ENCODE measurements around the gene QRICH2.
"Not testable (repeated sequence)": the region's sequence is repeated elsewhere in the genome, so short reads cannot be mapped to it uniquely, and the experiment has no call there.

The QRICH2 gene

DNA sequence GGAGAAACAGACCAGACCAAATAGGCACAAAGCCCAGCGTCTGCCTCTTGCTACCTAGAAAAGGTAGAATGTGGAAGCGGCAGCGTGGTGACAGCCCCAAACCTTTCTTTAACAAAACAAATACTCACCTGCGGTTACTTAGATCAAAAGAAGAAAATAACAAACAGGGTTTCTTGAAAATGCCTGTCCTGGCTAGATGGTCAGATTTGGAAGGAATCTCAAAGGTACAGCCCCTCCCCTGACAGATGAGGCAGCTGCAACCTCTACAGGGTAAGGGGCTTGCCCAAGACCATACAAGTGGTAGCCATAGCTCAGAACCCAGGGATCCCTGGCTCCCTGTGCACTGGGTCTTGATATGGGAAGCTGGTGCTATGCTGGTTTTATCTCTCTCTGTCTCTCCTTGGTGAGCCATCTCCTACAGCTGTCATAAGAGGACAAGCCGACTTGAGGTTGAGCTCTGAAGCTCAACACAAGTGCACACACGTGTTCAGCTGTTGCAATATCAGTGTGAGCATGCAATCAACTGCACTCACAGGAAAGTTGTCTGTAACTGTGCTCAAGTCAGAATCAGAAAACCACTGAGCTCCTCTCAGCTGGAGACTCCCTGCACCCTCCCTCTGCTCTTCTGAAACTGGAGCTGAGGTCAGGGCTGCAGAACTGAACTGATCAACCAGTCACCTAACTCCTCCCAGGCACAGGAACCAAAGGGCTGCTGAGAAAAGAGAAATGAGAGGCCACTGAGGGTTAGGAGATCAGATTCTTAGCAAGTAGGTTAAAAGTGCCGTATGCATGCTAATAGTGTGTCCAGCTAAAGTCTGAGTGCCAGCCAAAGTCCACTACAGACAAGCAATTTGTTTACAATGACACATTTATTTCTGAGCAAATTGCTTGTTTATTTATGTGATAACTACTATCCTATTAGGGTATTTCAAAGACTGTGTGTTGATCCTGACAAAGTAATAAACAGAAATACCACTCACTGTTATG, 61.7 kb downstream of the QRICH2 start:
- peaks cover 2% of the 10 kb centered on the region for H3K4me1 ChIP-seq (ENCODE audit: control insufficient read depth, insufficient read depth, low read length, unreplicated experiment)
- H2AFZ ChIP-seq (ENCODE audit: low read length, unreplicated experiment), result no peak overlapping the region
- H3K79me2 ChIP-seq (ENCODE audit: control insufficient read depth, insufficient read depth, low read length, unreplicated experiment), result no peaks in the 10 kb centered on the region
- H3K27me3 ChIP-seq (ENCODE audit: insufficient read depth, low read length), result peaks cover 28% of the 10 kb centered on the region
- no peaks in the 10 kb centered on the region for H3K36me3 ChIP-seq (ENCODE audit: insufficient read depth, low read length)
- H3K4me3 ChIP-seq (ENCODE audit: low read depth, low read length), result no peak overlapping the region
- H3K27ac ChIP-seq (ENCODE audit: low read depth, low read length), result no peak overlapping the region

- not testable (repeated sequence) for H3K36me3 ChIP-seq (ENCODE audit: insufficient read depth, low read length); H3K79me2 ChIP-seq (ENCODE audit: control insufficient read depth, insufficient read depth, low read length, unreplicated experiment); H2AFZ ChIP-seq (ENCODE audit: low read length, unreplicated experiment); H3K4me1 ChIP-seq (ENCODE audit: control insufficient read depth, insufficient read depth, low read length, unreplicated experiment); H3K4me3 ChIP-seq (ENCODE audit: low read depth, low read length); H3K27ac ChIP-seq (ENCODE audit: low read depth, low read length)
- peaks cover 39% of the 10 kb centered on the region for H3K27me3 ChIP-seq (ENCODE audit: insufficient read depth, low read length)
These were observed 63.4 kb downstream of the QRICH2 start for GRCh38 chr17:76244721-76245120.

- no peaks in the 10 kb centered on the region for H3K36me3 ChIP-seq (ENCODE audit: insufficient read depth, low read length)
- no peaks in the 10 kb centered on the region for H3K4me1 ChIP-seq (ENCODE audit: control insufficient read depth, insufficient read depth, low read length, unreplicated experiment)
- no peak overlapping the region for H2AFZ ChIP-seq (ENCODE audit: low read length, unreplicated experiment)
- H3K27ac ChIP-seq (ENCODE audit: low read depth, low read length), result no peak overlapping the region
- no peaks in the 10 kb centered on the region for H3K79me2 ChIP-seq (ENCODE audit: control insufficient read depth, insufficient read depth, low read length, unreplicated experiment)
- peaks cover 46% of the 10 kb centered on the region for H3K27me3 ChIP-seq (ENCODE audit: insufficient read depth, low read length)
- no peak overlapping the region for H3K4me3 ChIP-seq (ENCODE audit: low read depth, low read length)
These were observed 64.0 kb downstream of the QRICH2 start for GRCh38 chr17:76243826-76244679.

GRCh38 chr17:76241691-76242255, 66.3 kb downstream of the QRICH2 start:
- Histone ChIP-seq H3K27me3 (ENCODE audit: insufficient read depth, low read length) (peaks cover 54% of the 10 kb centered on the region), H3K4me1 (ENCODE audit: control insufficient read depth, insufficient read depth, low read length, unreplicated experiment) (no peaks in the 10 kb centered on the region), H2AFZ (ENCODE audit: low read length, unreplicated experiment) (no peak overlapping the region), H3K36me3 (ENCODE audit: insufficient read depth, low read length) (no peaks in the 10 kb centered on the region), H3K27ac (ENCODE audit: low read depth, low read length) (no peak overlapping the region), H3K79me2 (ENCODE audit: control insufficient read depth, insufficient read depth, low read length, unreplicated experiment) (no peaks in the 10 kb centered on the region), H3K4me3 (ENCODE audit: low read depth, low read length) (peak overlapping the region; percentile 95; the same call in 1 of the 2 replicates)

DNA sequence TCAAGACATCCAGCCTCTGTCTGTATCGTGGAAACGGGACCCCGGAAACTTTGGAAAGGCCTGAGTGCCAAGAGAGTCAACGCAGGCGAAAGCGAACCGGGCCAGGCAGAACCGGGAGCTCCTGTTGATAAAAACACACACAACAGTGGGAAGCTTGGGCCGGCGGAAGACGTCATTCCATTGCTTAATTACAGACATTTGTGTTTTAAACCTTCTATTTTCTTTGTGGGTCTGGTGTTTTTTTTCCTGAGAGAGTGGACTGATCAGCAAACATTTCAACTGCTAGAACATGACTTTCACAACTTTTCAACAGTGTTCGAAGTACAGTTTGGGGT, 66.9 kb downstream of the QRICH2 start:
- Histone ChIP-seq H3K79me2 (ENCODE audit: control insufficient read depth, insufficient read depth, low read length, unreplicated experiment) (no peaks in the 10 kb centered on the region), H3K4me3 (ENCODE audit: low read depth, low read length) (peak overlapping the region; percentile 95), H3K4me1 (ENCODE audit: control insufficient read depth, insufficient read depth, low read length, unreplicated experiment) (no peaks in the 10 kb centered on the region), H2AFZ (ENCODE audit: low read length, unreplicated experiment) (peak overlapping the region; percentile 95), H3K27me3 (ENCODE audit: insufficient read depth, low read length) (peaks cover 54% of the 10 kb centered on the region), H3K27ac (ENCODE audit: low read depth, low read length) (no peak overlapping the region), H3K36me3 (ENCODE audit: insufficient read depth, low read length) (no peaks in the 10 kb centered on the region)

DNA sequence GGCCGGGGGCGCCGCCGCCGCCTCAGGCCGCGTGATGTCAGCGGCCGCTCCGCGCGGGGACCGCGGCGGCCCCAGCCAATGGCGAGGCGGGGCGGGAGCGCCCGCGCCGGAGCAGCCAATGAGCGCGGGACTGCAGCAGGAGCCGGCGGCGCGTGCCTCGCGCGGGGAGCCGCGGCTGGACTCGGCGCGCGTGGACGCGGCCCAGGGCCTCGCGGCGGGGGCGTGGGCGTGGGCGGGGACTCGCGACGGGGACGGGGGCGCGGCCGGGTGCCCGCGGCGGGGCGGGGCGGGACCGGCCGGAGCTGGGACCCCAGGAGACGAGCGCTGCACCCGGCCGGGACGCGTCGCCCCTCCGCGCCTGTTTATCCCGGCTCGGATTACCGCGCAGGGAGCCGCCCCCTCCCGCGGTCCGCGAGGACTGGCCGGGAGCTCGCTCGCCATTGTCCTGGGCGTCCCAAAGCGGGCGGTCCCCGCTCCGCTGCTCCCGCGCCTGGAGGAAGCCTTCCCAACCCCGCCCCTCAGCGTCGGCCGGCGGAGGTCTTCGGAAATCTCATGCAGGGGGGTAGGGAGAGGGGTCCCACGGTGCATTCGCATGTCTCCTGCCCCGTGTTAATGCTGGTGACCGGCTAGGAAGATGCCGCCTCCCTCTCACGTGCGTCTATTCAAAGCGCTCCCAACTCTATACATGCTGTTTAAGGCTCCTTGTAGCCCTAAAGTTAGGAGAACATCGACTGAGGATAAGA, 67.4 kb downstream of the QRICH2 start, which contains the start of gene RNF157:
Gene RNF157, minus strand, starts transcription at position 33 of the 743 bp plus-strand sequence. CDS start 253 bp downstream, outside the sequence.
- Histone ChIP-seq H2AFZ (ENCODE audit: low read length, unreplicated experiment) (peak within 1 kb of the TSS; percentile 95), H3K36me3 (ENCODE audit: insufficient read depth, low read length) (no peaks in the 10 kb centered on the region), H3K27ac (ENCODE audit: low read depth, low read length) (no peak within 1 kb of the TSS), H3K79me2 (ENCODE audit: control insufficient read depth, insufficient read depth, low read length, unreplicated experiment) (no peaks in the 10 kb centered on the region), H3K4me1 (ENCODE audit: control insufficient read depth, insufficient read depth, low read length, unreplicated experiment) (no peaks in the 10 kb centered on the region), H3K4me3 (ENCODE audit: low read depth, low read length) (peak within 1 kb of the TSS; percentile 95), H3K27me3 (ENCODE audit: insufficient read depth, low read length) (peaks cover 54% of the 10 kb centered on the region)

GRCh38 chr17:76239538-76240274, 68.4 kb downstream of the QRICH2 start:
- Histone ChIP-seq H3K36me3 (ENCODE audit: insufficient read depth, low read length) (no peaks in the 10 kb centered on the region), H3K27me3 (ENCODE audit: insufficient read depth, low read length) (peaks cover 54% of the 10 kb centered on the region), H3K79me2 (ENCODE audit: control insufficient read depth, insufficient read depth, low read length, unreplicated experiment) (no peaks in the 10 kb centered on the region), H3K4me3 (ENCODE audit: low read depth, low read length) (peak overlapping the region; percentile 59), H3K4me1 (ENCODE audit: control insufficient read depth, insufficient read depth, low read length, unreplicated experiment) (no peaks in the 10 kb centered on the region), H2AFZ (ENCODE audit: low read length, unreplicated experiment) (no peak overlapping the region), H3K27ac (ENCODE audit: low read depth, low read length) (no peak overlapping the region)

GRCh38 chr17:76238847-76239537, 69.1 kb downstream of the QRICH2 start:
- no peak overlapping the region for H3K4me3 ChIP-seq (ENCODE audit: low read depth, low read length)
- peaks cover 51% of the 10 kb centered on the region for H3K27me3 ChIP-seq (ENCODE audit: insufficient read depth, low read length)
- H3K36me3 ChIP-seq (ENCODE audit: insufficient read depth, low read length), result no peaks in the 10 kb centered on the region
- peaks cover 3% of the 10 kb centered on the region for H3K4me1 ChIP-seq (ENCODE audit: control insufficient read depth, insufficient read depth, low read length, unreplicated experiment)
- H3K79me2 ChIP-seq (ENCODE audit: control insufficient read depth, insufficient read depth, low read length, unreplicated experiment), result no peaks in the 10 kb centered on the region
- no peak overlapping the region for H3K27ac ChIP-seq (ENCODE audit: low read depth, low read length)
- H2AFZ ChIP-seq (ENCODE audit: low read length, unreplicated experiment), result no peak overlapping the region

- H3K36me3 ChIP-seq (ENCODE audit: insufficient read depth, low read length), result no peaks in the 10 kb centered on the region
- no peaks in the 10 kb centered on the region for H3K79me2 ChIP-seq (ENCODE audit: control insufficient read depth, insufficient read depth, low read length, unreplicated experiment)
- peaks cover 3% of the 10 kb centered on the region for H3K4me1 ChIP-seq (ENCODE audit: control insufficient read depth, insufficient read depth, low read length, unreplicated experiment)
- H3K4me3 ChIP-seq (ENCODE audit: low read depth, low read length), result no peak overlapping the region
- H3K27me3 ChIP-seq (ENCODE audit: insufficient read depth, low read length), result peaks cover 40% of the 10 kb centered on the region
- H2AFZ ChIP-seq (ENCODE audit: low read length, unreplicated experiment), result no peak overlapping the region
- no peak overlapping the region for H3K27ac ChIP-seq (ENCODE audit: low read depth, low read length)
These were observed 70.2 kb downstream of the QRICH2 start for GRCh38 chr17:76237859-76238313.
